Natural killer cell (primary cell): ENCODE data around the gene GYG2. TPM values are rescaled to one million over a fixed set of nuclear protein-coding genes. Genes with fewer than 3 reads are reported as not detected.

Experiments used
- ATAC-seq, 3 donors: fragments of 150-1000 bp in 2 of 3; fragments of 200-7000 bp in 1 of 3; cut with Tn5 transposase; 1 replicate in 1 of 3; 2 replicates in 2 of 3; pipeline ENCODE4 v1.10.0; 2021; ENCODE audit warnings: mild to moderate bottlenecking in 2 of 3, moderate library complexity in 2 of 3
- DNase-seq, 2 donors: peaks; one replicate each; pipeline versions ENCODE4 v3.0.0 to v3.0.0-alpha.2; 2013 to 2021; ENCODE audit warnings: mixed read lengths in 1 of 2
- H3K27ac ChIP-seq: one replicate; pipeline ENCODE4 v1.5.1; 2013; ENCODE audit warnings: mild to moderate bottlenecking, low read length
- H3K27me3 ChIP-seq: one replicate; pipeline ENCODE4 v1.6.1; 2013; ENCODE audit warnings: low read length; ENCODE audit not compliant: control insufficient read depth, insufficient read depth
- H3K36me3 ChIP-seq: one replicate; pipeline ENCODE4 v1.6.1; 2013; ENCODE audit warnings: low read length; ENCODE audit not compliant: control insufficient read depth, insufficient read depth
- H3K4me1 ChIP-seq: one replicate; pipeline ENCODE4 v1.6.1; 2013; ENCODE audit warnings: low read length; ENCODE audit not compliant: control insufficient read depth, insufficient read depth
- H3K4me3 ChIP-seq: one replicate; pipeline ENCODE4 v1.5.1; 2013; ENCODE audit warnings: low read length
- H3K9me3 ChIP-seq: one replicate; pipeline ENCODE4 v1.6.1; 2013; ENCODE audit warnings: low read length; ENCODE audit not compliant: control insufficient read depth, insufficient read depth
- H3K27ac Mint-ChIP-seq, 2 donors: one replicate each; pipeline ENCODE4 v1.8.0; 2022; ENCODE audit warnings: mild to moderate bottlenecking in 2 of 2, mixed read lengths in 2 of 2, moderate library complexity in 1 of 2
- H3K27me3 Mint-ChIP-seq, 2 donors: one replicate each; pipeline ENCODE4 v1.8.0; 2022; ENCODE audit warnings: low read depth in 2 of 2, mixed read lengths in 2 of 2
- H3K36me3 Mint-ChIP-seq: one replicate; pipeline ENCODE4 v1.8.0; 2022; ENCODE audit warnings: mixed read lengths
- H3K4me1 Mint-ChIP-seq, 2 donors: one replicate each; pipeline ENCODE4 v1.8.0; 2022; ENCODE audit warnings: mixed read lengths in 2 of 2
- H3K4me3 Mint-ChIP-seq: one replicate; pipeline ENCODE4 v1.8.0; 2022; ENCODE audit warnings: mild to moderate bottlenecking, moderate library complexity, mixed read lengths
- H3K9me3 Mint-ChIP-seq, 2 donors: one replicate each; pipeline ENCODE4 v1.8.0; 2022; ENCODE audit warnings: mixed read lengths in 2 of 2
- CTCF ChIP-seq: fragments of 200-600 bp; IDR thresholded peaks from one replicate; pipeline ENCODE4 v1.8.0; 2022; ENCODE audit warnings: antibody characterized with exemption
- WGBS: methylation state at CpG from one replicate; pipeline ENCODE4 v1.1.7; 2013; ENCODE audit warnings: missing lambda C conversion rate; ENCODE audit not compliant: insufficient coverage; 5-methylcytosine and 5-hydroxymethylcytosine counted together
- intact Hi-C: fragments of 100-400 bp; cut with micrococcal nuclease; formaldehyde crosslinking; loops from one replicate; pipeline ENCODE4 v1.14.2; 2022
- total RNA-seq, 4 donors: library from RNA; stranded (reverse); fragments of 120-200 nt in 1 of 4; gene quantifications; one replicate each; pipeline versions ENCODE4 v1.2.3 to v1.2.4, GENCODE V29; 2013 to 2022

The GYG2 gene
- total RNA-seq, 3 donors from 2014 or later (not counting 1 experiment from before 2014, with no cell fraction given): not detected

- Mint-ChIP-seq H3K9me3 (no peaks in the 10 kb centered on the region), H3K4me3 (no peak overlapping the region)
- H3K9me3 ChIP-seq: no peaks in the 10 kb centered on the region
Observed at GRCh38 chrX:2831471-2832228, 2.9 kb downstream of the GYG2 start.

GRCh38 chrX:2837961-2838360 is 9.2 kb downstream of the GYG2 start:
- Histone ChIP-seq H3K9me3 (no peaks in the 10 kb centered on the region), H3K27ac (no peak overlapping the region), H3K4me1 (no peaks in the 10 kb centered on the region), H3K36me3 (no peaks in the 10 kb centered on the region), H3K4me3 (no peak overlapping the region), H3K27me3 (no peaks in the 10 kb centered on the region)
- TF ChIP-seq CTCF: no peak
- peaks cover 8% of the 10 kb centered on the region for H3K36me3 Mint-ChIP-seq
- H3K4me3 Mint-ChIP-seq: no peak overlapping the region
- H3K9me3 Mint-ChIP-seq: peaks cover 4 to 11% of the 10 kb centered on the region in 2 donors
- WGBS: 83% methylated on average over 1 of the region's 2 CpGs
- no peak for ATAC-seq
- intact Hi-C loops: no loop called here
- H3K27ac Mint-ChIP-seq: no peak overlapping the region
- no peak for DNase-seq
- H3K27me3 Mint-ChIP-seq: peaks cover 4 to 37% of the 10 kb centered on the region in 2 donors
- no peaks in the 10 kb centered on the region for H3K4me1 Mint-ChIP-seq

More at GRCh38 chrX:2831471-2832228, 2.9 kb downstream of the GYG2 start:
- peaks cover 4% of the 10 kb centered on the region for H3K4me1 ChIP-seq
- H3K27ac Mint-ChIP-seq: no peak overlapping the region
- 94% methylated on average over 13 of the region's 14 CpGs for whole genome bisulfite sequencing
- H3K27ac ChIP-seq: no peak overlapping the region
- DNase-seq (no peak), ATAC-seq (no peak)
- intact Hi-C loops: no loop called here
- TF ChIP-seq CTCF: no peak
- no peaks in the 10 kb centered on the region for H3K36me3 Mint-ChIP-seq
- H3K27me3 ChIP-seq: peaks cover 3% of the 10 kb centered on the region
- H3K36me3 ChIP-seq: no peaks in the 10 kb centered on the region
- no peak overlapping the region for H3K4me3 ChIP-seq
- H3K27me3 Mint-ChIP-seq: peaks cover 8 to 49% of the 10 kb centered on the region in 2 donors
- no peaks in the 10 kb centered on the region for H3K4me1 Mint-ChIP-seq

- Histone ChIP-seq H3K27me3 (no peaks in the 10 kb centered on the region), H3K9me3 (no peaks in the 10 kb centered on the region), H3K4me1 (no peaks in the 10 kb centered on the region), H3K4me3 (no peak overlapping the region), H3K36me3 (no peaks in the 10 kb centered on the region), H3K27ac (no peak overlapping the region)
- no peak for DNase-seq
- H3K36me3 Mint-ChIP-seq: peaks cover 8% of the 10 kb centered on the region
- H3K4me3 Mint-ChIP-seq: no peak overlapping the region
- H3K27ac Mint-ChIP-seq: no peak overlapping the region
- intact Hi-C loops: no loop called here
- H3K4me1 Mint-ChIP-seq: no peaks in the 10 kb centered on the region
- no peak for ATAC-seq
- WGBS: 88% methylated on average over 1 of the region's 1 CpG
- H3K9me3 Mint-ChIP-seq: peaks cover 4 to 11% of the 10 kb centered on the region in 2 donors
- no peak for TF ChIP-seq CTCF
- H3K27me3 Mint-ChIP-seq: peaks cover 1 to 8% of the 10 kb centered on the region in 2 donors
Observed at GRCh38 chrX:2840961-2841360, 12.2 kb downstream of the GYG2 start.

GRCh38 chrX:2841537-2841936 is 12.8 kb downstream of the GYG2 start:
- H3K27ac Mint-ChIP-seq: no peak overlapping the region

More at GRCh38 chrX:2841537-2841936, 12.8 kb downstream of the GYG2 start:
- DNase-seq (no peak), ATAC-seq (no peak)
- intact Hi-C loops: no loop called here
- H3K4me1 Mint-ChIP-seq: no peaks in the 10 kb centered on the region
- H3K4me3 ChIP-seq: no peak overlapping the region
- H3K9me3 ChIP-seq: no peaks in the 10 kb centered on the region
- H3K36me3 Mint-ChIP-seq: peaks cover 8% of the 10 kb centered on the region
- H3K36me3 ChIP-seq: no peaks in the 10 kb centered on the region
- H3K4me3 Mint-ChIP-seq: no peak overlapping the region
- no peaks in the 10 kb centered on the region for H3K27me3 ChIP-seq
- H3K9me3 Mint-ChIP-seq: peaks cover 4 to 11% of the 10 kb centered on the region in 2 donors
- no peaks in the 10 kb centered on the region for H3K4me1 ChIP-seq
- 94% methylated on average over 9 of the region's 9 CpGs for WGBS
- no peak overlapping the region for H3K27ac ChIP-seq
- TF ChIP-seq CTCF: no peak
- H3K27me3 Mint-ChIP-seq: peaks cover 0 to 6% of the 10 kb centered on the region in 2 donors
